ENCODE data around the gene DIPK1A.
A peak's percentile ranks its signal among the peaks of the same experiment; 100 is the strongest.

The DIPK1A gene

GRCh38 chr1:92961131-92961895, at the start of gene DIPK1A:
Gene DIPK1A (minus strand): TSS chr1:92961462. CDS start chr1:92961429, 33 bp downstream.
- Histone ChIP-seq H3K9me3 (ENCODE audit: insufficient read depth, low read length, severe bottlenecking) (no peaks in the 10 kb centered on the region), H3K36me3 (ENCODE audit: insufficient read depth, low read length) (no peaks in the 10 kb centered on the region; the same call in 1 of the 2 replicates), H3K4me2 (ENCODE audit: insufficient read depth, low read length) (peak within 1 kb of the TSS; percentile 88), H2AFZ (ENCODE audit: low read depth, low read length) (peak within 1 kb of the TSS; percentile 88), H3K27me3 (ENCODE audit: insufficient read depth, low read length, poor library complexity) (no peaks in the 10 kb centered on the region), H3K4me1 (ENCODE audit: insufficient read depth, low read length) (peaks cover 83% of the 10 kb centered on the region), H3K27ac (ENCODE audit: low read length) (peak within 1 kb of the TSS; percentile 97), H4K20me1 (ENCODE audit: insufficient read depth, low read length) (no peaks in the 10 kb centered on the region), H3K4me3 (ENCODE audit: low read depth in 1 of 2, low read length in 2 of 2) (peak within 1 kb of the TSS; percentile 67 to 70), H3K9ac (ENCODE audit: low read depth, low read length) (peak within 1 kb of the TSS; percentile 95), H3K79me2 (ENCODE audit: insufficient read depth, low read length) (peaks cover 59% of the 10 kb centered on the region)
- TF ChIP-seq EZH2 (IDR thresholded peaks at IDR 0.05; ENCODE audit: borderline replicate concordance, low read depth, low read length, severe bottlenecking) (no peak), CTCF (IDR thresholded peaks at IDR 0.05; ENCODE audit: borderline replicate concordance, extremely low read depth, low read length, poor library complexity, severe bottlenecking) (peak; percentile 40)
- DNase-seq (peak; percentile 83), ATAC-seq (ENCODE audit: insufficient read depth, low read depth) (peak; percentile 55)

DNA sequence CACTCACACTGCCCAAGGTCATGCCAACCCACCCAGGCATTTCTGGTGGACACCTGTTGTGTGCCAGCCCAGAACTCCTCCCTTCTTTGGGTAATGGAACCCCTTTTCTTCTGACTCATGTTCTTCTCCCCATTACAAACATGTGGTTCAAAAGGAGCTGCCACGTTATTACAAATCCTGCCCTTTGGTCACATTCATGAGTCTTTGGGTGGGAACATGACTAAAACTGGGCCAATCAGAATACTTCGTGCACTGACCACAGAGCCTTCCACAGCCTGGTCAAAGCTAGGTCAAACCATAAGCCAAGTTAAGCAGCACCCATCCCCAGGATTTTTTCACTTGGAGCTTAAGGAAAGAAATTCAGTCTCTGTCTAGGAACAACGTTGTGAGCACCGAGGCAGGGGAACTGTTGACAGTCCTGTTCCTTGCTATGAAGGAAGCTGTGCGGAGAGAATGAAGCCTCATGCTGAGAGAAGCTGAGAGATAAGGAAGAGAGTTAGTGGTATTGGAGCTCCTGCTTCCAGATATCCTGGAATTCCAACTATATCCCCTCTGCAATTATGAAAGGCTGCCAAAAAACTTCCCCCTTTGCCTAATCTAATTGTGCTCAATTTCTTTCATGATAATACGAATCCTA, 46.8 kb upstream of the DIPK1A start:
- no peak for DNase-seq
- Histone ChIP-seq H3K27me3 (ENCODE audit: insufficient read depth, low read length, poor library complexity) (no peaks in the 10 kb centered on the region), H3K36me3 (ENCODE audit: insufficient read depth, low read length) (no peaks in the 10 kb centered on the region), H4K20me1 (ENCODE audit: insufficient read depth, low read length) (no peaks in the 10 kb centered on the region), H3K4me3 (ENCODE audit: low read depth in 1 of 2, low read length in 2 of 2) (no peak overlapping the region), H3K9ac (ENCODE audit: low read depth, low read length) (no peak overlapping the region), H3K4me2 (ENCODE audit: insufficient read depth, low read length) (no peak overlapping the region), H2AFZ (ENCODE audit: low read depth, low read length) (no peak overlapping the region), H3K27ac (ENCODE audit: low read length) (no peak overlapping the region), H3K4me1 (ENCODE audit: insufficient read depth, low read length) (no peaks in the 10 kb centered on the region), H3K79me2 (ENCODE audit: insufficient read depth, low read length) (no peaks in the 10 kb centered on the region), H3K9me3 (ENCODE audit: insufficient read depth, low read length, severe bottlenecking) (no peaks in the 10 kb centered on the region)
- no peak for ATAC-seq (ENCODE audit: insufficient read depth, low read depth)
- no peak for TF ChIP-seq CTCF (IDR thresholded peaks at IDR 0.05; ENCODE audit: borderline replicate concordance, extremely low read depth, low read length, poor library complexity, severe bottlenecking)
- TF ChIP-seq EZH2 (IDR thresholded peaks at IDR 0.05; ENCODE audit: borderline replicate concordance, low read depth, low read length, severe bottlenecking), result no peak

DNA sequence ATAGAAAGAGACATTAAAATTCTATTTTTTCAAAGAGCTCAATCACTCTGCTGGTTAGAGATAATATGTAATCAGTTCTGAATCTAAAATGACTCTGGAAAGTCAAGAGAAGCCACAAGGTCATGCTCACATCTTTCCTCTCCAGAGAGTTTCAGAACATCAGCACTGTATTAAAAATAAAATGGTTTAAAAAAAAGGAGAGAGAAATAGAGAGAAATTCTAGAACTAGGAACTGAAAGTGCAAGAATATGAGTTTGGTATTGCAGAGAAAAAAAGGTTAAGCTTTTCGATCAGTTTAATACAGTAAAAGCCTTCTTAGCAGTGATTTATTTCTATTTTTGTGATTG, 44.0 kb upstream of the DIPK1A start:
- no peak overlapping the region for H2AFZ ChIP-seq (ENCODE audit: low read depth, low read length)
- H3K4me1 ChIP-seq (ENCODE audit: insufficient read depth, low read length), result no peaks in the 10 kb centered on the region
- H3K79me2 ChIP-seq (ENCODE audit: insufficient read depth, low read length), result no peaks in the 10 kb centered on the region
- TF ChIP-seq CTCF (IDR thresholded peaks at IDR 0.05; ENCODE audit: borderline replicate concordance, extremely low read depth, low read length, poor library complexity, severe bottlenecking) (no peak), EZH2 (IDR thresholded peaks at IDR 0.05; ENCODE audit: borderline replicate concordance, low read depth, low read length, severe bottlenecking) (no peak)
- H3K9ac ChIP-seq (ENCODE audit: low read depth, low read length), result no peak overlapping the region
- H4K20me1 ChIP-seq (ENCODE audit: insufficient read depth, low read length), result no peaks in the 10 kb centered on the region
- ATAC-seq (ENCODE audit: insufficient read depth, low read depth), result peak; percentile 33; the same call in 1 of the 3 replicates
- H3K36me3 ChIP-seq (ENCODE audit: insufficient read depth, low read length), result no peaks in the 10 kb centered on the region
- no peak overlapping the region for H3K27ac ChIP-seq (ENCODE audit: low read length)
- no peak overlapping the region for H3K4me2 ChIP-seq (ENCODE audit: insufficient read depth, low read length)
- no peaks in the 10 kb centered on the region for H3K9me3 ChIP-seq (ENCODE audit: insufficient read depth, low read length, severe bottlenecking)
- H3K27me3 ChIP-seq (ENCODE audit: insufficient read depth, low read length, poor library complexity), result no peaks in the 10 kb centered on the region
- H3K4me3 ChIP-seq (ENCODE audit: low read depth in 1 of 2, low read length in 2 of 2), result no peak overlapping the region
- no peak for DNase-seq

Measured in DND-41 (cell line).